Right lobe of liver (tissue), 6 donors: Measurements from ENCODE around the gene THRAP3. TPM values are rescaled to one million over a fixed set of nuclear protein-coding genes. Genes with fewer than 3 reads are reported as not detected.

ENCODE experiments used
- ATAC-seq, 4 donors: fragments of 200-7000 bp; cut with Tn5 transposase; one replicate each; pipeline ENCODE4 v1.9.1; 2020; ENCODE audit warnings: mild to moderate bottlenecking in 4 of 4, moderate library complexity in 4 of 4
- DNase-seq, 3 donors: peaks; one replicate each; pipeline ENCODE4 v3.0.0-alpha.2; 2020
- H3K27ac ChIP-seq, 3 donors: fragments of 200-600 bp; one replicate each; pipeline ENCODE4 v1.8.0; 2022
- H3K27me3 ChIP-seq, 2 donors: fragments of 200-600 bp; one replicate each; pipeline ENCODE4 v1.8.0; 2022
- H3K36me3 ChIP-seq, 4 donors: fragments of 200-600 bp; sonication (generic) in 1 of 4; one replicate each; pipeline versions ENCODE4 v1.5.1 to v1.8.0; 2017 to 2022; ENCODE audit warnings: control low read depth in 1 of 4
- H3K4me1 ChIP-seq, 4 donors: fragments of 200-600 bp; sonication (generic) in 1 of 4; one replicate each; pipeline versions ENCODE4 v1.5.1 to v1.8.0; 2017 to 2022; ENCODE audit warnings: control low read depth in 1 of 4
- H3K4me3 ChIP-seq, 3 donors: fragments of 200-600 bp; one replicate each; pipeline ENCODE4 v1.8.0; 2022
- H3K9me3 ChIP-seq, 4 donors: fragments of 200-600 bp; sonication (generic) in 1 of 4; one replicate each; pipeline versions ENCODE4 v1.5.1 to v1.8.0; 2017 to 2022; ENCODE audit warnings: control low read depth in 1 of 4
- POLR2A ChIP-seq: fragments of 450-650 bp; IDR thresholded peaks from one replicate; pipeline ENCODE4 v1.6.1; 2017; ENCODE audit warnings: antibody characterized with exemption, mild to moderate bottlenecking
- WGBS: methylation state at CpG from one replicate; pipeline ENCODE4 v1.1.6; 2018; ENCODE audit warnings: low coverage, low lambda C conversion rate; ENCODE audit not compliant: insufficient coverage; ENCODE audit errors: missing lambda C conversion rate; 5-methylcytosine and 5-hydroxymethylcytosine counted together
- intact Hi-C, 2 donors: fragments of 100-400 bp; cut with DNase I; formaldehyde crosslinking; loops; one replicate each; pipeline versions ENCODE4 v1.11.2 to v1.14.1; 2022
- total RNA-seq, 6 experiments: library from RNA; depleted of rRNA in 2 of 6; stranded (reverse); fragments of >200 nt in 2 of 6; fragmentation: NEBNext Ultra II Directional in 3 of 6; extraction: Animal tissue kit (Norgen Biotek cat#: 25700) in 3 of 6; gene quantifications; one replicate each; pipeline versions ENCODE4 v1.1.0 to v1.2.4, GENCODE V29; 2016 to 2023
- TF ChIP-seq, protein P1 (sequence below), 4 donors: fragments of 200-600 bp in 3 of 4; fragments of 450-650 bp in 1 of 4; IDR thresholded peaks; one replicate each; pipeline versions ENCODE4 v1.5.1 to v1.8.0; 2016 to 2022; ENCODE audit warnings: antibody characterized with exemption in 4 of 4, mild to moderate bottlenecking in 2 of 4
- donor health status: DM: no; HTN: yes; CAD: no.
- donor health status: DM: no; HTN: no; CAD: no.
- donor health status: DM: no; HTN: no; CAD: no.
- donor health status: DM: no; HTN: yes; CAD: no.
- donor health status: DM: no; HTN: yes; CAD: no.

Gene THRAP3
- total RNA-seq, 6 experiments from 2014 or later = 33.7 to 53.6 (median 40.7) TPM

DNA sequence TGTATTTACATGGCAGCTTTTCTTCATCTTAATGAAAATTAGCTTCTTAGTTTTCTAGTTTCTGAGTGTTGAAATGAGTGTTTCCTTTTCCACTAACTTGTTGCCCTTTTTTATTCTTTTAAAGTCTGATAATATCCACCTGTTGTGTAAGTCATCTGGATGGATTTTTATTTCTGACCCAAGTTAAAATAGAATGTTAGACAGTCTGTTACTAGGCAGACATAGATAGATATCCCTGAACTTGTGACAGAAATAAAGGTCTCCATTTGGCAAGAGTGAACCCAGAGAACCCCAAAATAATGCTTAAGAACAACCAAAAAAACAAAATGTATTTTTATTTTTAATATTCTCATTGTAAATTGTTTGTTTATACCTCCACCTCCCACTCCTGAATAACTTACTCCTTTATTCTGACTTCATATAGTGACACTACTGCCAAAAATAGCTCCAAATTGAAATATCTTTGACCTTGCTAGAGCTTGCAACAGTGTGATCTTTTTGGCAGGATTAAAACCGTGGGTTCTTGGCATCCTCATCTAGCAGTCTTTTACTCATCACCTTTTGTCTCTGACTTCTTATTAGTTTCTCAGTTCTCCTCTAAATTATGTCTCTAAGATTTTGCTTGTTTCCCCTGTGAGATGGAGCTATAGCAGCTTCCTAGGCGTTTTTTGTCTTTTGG, 55.0 kb downstream of the THRAP3 start:
- H3K27me3 ChIP-seq = no peaks in the 10 kb centered on the region
- ATAC-seq (peak; percentile 73 to 90 (median 82)), DNase-seq (no peak)
- peak overlapping the region in 2 of 3 donors; percentile 44 to 54 for H3K27ac ChIP-seq
- no peaks in the 10 kb centered on the region for H3K9me3 ChIP-seq
- intact Hi-C loops = no loop called here
- WGBS = 22% methylated on average over 2 of the region's 2 CpGs
- peaks cover 0 to 38% (median 14%) of the 10 kb centered on the region in 4 donors for H3K4me1 ChIP-seq
- peaks cover 0 to 19% (median 5%) of the 10 kb centered on the region in 4 donors for H3K36me3 ChIP-seq
- TF ChIP-seq, protein P1, sequence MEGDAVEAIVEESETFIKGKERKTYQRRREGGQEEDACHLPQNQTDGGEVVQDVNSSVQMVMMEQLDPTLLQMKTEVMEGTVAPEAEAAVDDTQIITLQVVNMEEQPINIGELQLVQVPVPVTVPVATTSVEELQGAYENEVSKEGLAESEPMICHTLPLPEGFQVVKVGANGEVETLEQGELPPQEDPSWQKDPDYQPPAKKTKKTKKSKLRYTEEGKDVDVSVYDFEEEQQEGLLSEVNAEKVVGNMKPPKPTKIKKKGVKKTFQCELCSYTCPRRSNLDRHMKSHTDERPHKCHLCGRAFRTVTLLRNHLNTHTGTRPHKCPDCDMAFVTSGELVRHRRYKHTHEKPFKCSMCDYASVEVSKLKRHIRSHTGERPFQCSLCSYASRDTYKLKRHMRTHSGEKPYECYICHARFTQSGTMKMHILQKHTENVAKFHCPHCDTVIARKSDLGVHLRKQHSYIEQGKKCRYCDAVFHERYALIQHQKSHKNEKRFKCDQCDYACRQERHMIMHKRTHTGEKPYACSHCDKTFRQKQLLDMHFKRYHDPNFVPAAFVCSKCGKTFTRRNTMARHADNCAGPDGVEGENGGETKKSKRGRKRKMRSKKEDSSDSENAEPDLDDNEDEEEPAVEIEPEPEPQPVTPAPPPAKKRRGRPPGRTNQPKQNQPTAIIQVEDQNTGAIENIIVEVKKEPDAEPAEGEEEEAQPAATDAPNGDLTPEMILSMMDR (IDR thresholded peaks at IDR 0.05) = no peak
- no peak for TF ChIP-seq POLR2A
- no peak overlapping the region for H3K4me3 ChIP-seq

DNA sequence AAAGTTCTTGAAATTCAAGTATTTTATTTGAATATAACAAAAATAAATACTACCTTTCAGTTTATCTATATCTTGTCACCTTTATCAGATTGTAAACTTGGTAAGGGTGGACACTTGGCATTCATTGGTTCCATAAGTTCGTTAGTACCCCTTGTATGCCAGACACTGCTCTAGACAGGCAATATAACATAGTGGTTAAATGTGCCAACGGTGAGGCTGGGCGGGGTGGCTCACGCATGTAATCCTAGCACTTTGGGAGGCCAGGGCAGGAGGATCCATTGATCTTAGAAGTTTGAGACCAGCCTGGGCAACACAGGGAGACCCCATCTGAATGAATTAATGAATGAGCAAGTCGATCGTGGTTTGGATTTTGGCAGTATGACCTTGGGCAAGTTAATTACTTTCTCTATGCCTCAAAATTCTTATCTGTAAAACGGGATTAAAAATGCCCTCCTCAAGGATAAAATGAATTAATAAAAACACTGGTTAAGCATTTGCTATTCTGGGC, 55.6 kb downstream of the THRAP3 start:
- WGBS = 72% methylated on average over 7 of the region's 7 CpGs
- Histone ChIP-seq H3K4me3 (no peak overlapping the region), H3K27me3 (no peaks in the 10 kb centered on the region), H3K4me1 (peaks cover 0 to 38% (median 14%) of the 10 kb centered on the region in 4 donors), H3K9me3 (no peaks in the 10 kb centered on the region), H3K27ac (peak overlapping the region in 1 of 3 donors; percentile 44), H3K36me3 (peaks cover 0 to 25% (median 5%) of the 10 kb centered on the region in 4 donors)
- DNase-seq (no peak), ATAC-seq (peak; percentile 11 to 32 (median 27))
- TF ChIP-seq POLR2A = no peak
- TF ChIP-seq, protein P1 (IDR thresholded peaks at IDR 0.05) = no peak
- intact Hi-C loops = loop anchor here (10.0 kb wide), 1 partner anchor 45 kb away; no protein-coding TSS in a partner anchor

- DNase-seq (no peak), ATAC-seq (no peak)
- WGBS = 23% methylated on average over 1 of the region's 1 CpG
- Histone ChIP-seq H3K4me1 (peaks cover 0 to 24% (median 11%) of the 10 kb centered on the region in 4 donors), H3K4me3 (no peak overlapping the region), H3K36me3 (peaks cover 8 to 62% (median 25%) of the 10 kb centered on the region in 4 donors), H3K9me3 (no peaks in the 10 kb centered on the region), H3K27me3 (no peaks in the 10 kb centered on the region), H3K27ac (no peak overlapping the region)
- no peak for TF ChIP-seq POLR2A
- TF ChIP-seq, protein P1 (IDR thresholded peaks at IDR 0.05) = no peak
- intact Hi-C loops = loop anchor here (10.0 kb wide), 1 partner anchor 49 kb away; no protein-coding TSS in a partner anchor
Observed at GRCh38 chr1:36284061-36284460, 59.8 kb downstream of the THRAP3 start.

DNA sequence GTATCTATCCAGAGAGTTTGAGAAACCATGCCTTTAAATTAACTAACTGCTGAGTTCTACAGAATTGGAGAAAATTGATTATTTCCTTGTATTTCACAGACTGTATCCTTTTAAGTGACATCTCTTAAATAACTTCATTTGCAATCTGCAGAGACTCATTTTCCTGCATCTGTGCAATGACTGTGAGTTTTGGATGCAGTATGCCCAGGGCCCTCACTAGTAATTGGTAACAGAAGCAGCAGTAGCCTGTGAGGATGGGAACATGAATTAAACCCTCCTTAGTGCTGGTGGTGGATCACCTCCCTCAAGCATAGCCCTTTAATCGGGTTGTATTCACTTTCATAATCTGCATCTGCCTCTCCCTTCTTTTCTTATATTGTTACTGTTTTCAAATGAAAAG, 60.3 kb downstream of the THRAP3 start:
- intact Hi-C loops = loop anchor here (10.0 kb wide), 1 partner anchor 50 kb away; no protein-coding TSS in a partner anchor
- Histone ChIP-seq H3K4me3 (no peak overlapping the region), H3K27ac (no peak overlapping the region), H3K4me1 (peaks cover 0 to 19% (median 9%) of the 10 kb centered on the region in 4 donors), H3K9me3 (no peaks in the 10 kb centered on the region), H3K36me3 (peaks cover 11 to 66% (median 29%) of the 10 kb centered on the region in 4 donors), H3K27me3 (no peaks in the 10 kb centered on the region)
- WGBS = 43% methylated on average over 1 of the region's 1 CpG
- DNase-seq (no peak), ATAC-seq (no peak)
- TF ChIP-seq, protein P1 (IDR thresholded peaks at IDR 0.05) = no peak
- TF ChIP-seq POLR2A = no peak
